NAMALWA (cell line): ENCODE measurements around the gene ACCS.

Experiments used
- DNase-seq: peaks from one replicate; pipeline ENCODE4 v3.0.0-alpha.2; 2015; ENCODE audit warnings: low spot score

Gene ACCS

DNA sequence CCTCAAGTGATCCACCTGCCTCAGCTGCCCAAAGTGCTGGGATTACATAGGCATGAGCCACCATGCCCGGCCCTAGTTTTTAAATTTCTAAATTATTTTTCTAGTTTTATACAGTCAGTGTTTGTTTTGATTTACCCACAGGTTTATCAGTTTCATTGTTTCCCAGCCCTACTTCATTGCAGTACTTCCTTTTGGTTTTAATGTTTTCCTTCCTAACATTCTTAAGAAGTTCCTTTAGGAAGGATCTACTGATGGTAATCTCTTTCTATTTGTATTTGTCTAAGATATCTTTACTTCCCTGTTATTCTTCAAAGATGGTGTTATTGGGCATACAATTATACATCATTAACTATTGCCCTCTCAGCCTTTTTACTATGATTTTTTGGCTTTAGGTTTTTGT, 24.5 kb downstream of the ACCS start:
- no peak for DNase-seq

DNA sequence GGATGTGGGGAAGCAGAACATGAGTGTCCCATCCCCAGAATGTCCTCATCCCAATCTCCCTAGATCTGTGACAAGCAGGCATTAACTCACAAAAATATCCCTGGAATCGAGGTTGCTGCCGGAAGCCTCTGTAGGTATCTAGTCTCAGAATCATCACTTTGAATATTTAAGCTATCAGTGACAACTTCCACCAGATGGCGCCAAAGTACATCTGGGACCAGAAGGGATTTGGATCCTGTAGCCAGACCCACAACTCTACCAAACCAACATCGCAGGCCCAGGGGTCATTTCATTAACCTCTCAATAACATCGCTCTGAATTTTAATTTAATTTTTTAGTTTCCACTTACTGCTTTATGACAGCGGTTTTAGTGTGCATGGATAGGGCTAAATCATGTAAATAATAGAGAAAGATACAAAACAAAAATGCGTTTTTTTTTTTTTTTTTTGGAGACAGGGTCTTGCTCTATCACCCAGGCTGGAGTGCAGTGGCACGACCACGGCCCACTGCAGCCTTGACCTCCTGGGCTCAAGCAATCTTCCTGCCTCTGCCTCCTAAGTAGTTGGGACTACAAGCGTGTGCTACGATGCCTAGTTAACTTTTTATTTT, 28.3 kb downstream of the ACCS start:
- peak; percentile 90 for DNase-seq

DNA sequence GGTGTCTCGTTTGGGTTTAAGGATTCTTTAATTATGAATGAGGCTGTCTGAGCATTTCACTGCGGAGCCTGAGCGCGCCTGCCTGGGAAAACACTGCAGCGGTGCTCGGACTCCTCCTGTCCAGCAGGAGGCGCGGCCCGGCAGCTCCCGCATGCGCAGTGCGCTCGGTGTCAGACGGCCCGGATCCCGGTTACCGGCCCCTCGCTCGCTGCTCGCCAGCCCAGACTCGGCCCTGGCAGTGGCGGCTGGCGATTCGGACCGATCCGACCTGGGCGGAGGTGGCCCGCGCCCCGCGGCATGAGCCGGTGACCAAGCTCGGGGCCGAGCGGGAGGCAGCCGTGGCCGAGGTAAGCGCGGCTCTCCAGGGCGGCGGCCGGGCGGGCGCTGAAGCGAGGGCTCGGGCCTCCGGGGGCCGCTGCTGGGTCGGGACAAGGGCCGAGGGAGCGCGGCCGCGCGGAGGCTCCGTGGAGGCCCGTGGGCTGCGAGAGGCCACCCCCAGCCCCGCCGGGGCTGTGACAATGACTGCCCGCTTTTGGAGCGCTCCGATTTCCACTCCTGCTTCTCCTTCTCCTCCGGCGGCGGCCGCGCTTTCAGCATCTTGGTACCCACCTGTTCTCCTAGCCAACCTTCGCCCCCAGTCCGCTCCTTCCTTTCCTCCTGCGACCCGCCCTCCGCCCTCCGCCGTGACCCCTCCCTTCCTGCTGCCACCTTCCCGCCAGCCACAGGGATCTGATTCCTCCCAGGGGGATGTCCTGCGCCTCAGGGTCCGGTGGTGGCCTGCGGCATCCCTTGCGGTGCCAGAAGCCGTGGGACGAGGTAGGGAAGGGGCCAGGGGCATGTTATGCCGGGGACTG, 29.7 kb downstream of the ACCS start, which contains the start of gene EXT2:
TSS of gene EXT2 (plus strand) at position 173 of the 854 bp plus-strand sequence. CDS start 12,035 bp downstream, outside the sequence.
- peak; percentile 86 for DNase-seq

DNA sequence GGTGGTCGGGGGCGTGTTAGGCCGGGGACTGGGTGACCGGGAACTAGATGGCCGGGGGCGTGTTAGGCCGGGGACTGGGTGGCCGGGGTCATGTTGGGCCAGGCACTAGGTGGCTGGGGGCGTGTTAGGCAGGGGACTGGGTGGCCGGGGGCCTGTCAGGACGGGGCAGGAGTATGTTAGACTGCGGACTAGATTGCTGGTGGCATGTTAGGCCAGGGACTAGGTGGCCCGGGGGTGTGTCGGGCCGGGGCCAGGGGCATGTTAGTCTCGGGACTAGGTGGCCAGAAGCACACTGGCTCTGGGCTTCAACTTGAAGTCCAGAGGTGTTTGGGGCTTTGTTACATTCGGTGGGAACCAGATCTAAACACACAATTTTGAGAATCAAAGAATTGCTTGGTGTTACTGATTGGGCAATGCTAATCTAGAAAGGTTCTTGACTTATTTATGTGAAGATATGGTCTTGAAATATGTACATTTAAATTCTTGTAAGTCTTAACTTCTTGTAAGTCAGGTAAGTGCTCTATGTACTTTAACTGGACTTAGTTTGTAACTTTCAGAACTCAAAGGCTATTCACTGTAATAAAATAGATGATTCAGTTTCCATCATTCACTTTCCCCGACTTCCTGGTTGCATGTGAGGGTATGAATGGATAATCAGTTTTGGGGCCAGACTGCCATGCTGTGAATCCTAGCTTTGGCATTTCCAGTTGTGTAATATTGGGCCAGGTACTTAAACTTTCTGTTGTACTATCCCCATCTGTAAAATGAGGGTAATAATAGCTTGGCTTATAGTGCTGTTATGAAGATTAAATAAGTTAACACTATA, 30.5 kb downstream of the ACCS start:
- peak; percentile 6 for DNase-seq

DNA sequence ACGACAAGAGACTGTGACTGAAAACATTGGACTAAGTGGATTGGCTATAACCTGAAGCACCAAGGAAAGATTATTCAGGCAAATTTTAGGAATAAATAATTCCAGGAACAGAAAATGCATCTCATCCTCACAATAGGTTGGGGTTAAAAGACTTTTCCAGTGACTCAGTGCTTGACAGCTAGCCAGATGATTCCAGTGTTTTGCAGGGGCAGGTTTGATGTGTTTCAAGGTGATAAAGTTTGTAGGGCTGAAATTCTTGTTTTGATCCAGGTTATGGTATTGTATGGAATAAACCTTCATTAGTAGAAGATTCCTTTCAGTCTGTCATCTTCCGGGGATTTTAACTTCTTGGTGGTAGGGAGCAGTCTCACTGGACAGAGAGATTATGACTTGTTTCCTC, 31.8 kb downstream of the ACCS start:
- no peak for DNase-seq

DNA sequence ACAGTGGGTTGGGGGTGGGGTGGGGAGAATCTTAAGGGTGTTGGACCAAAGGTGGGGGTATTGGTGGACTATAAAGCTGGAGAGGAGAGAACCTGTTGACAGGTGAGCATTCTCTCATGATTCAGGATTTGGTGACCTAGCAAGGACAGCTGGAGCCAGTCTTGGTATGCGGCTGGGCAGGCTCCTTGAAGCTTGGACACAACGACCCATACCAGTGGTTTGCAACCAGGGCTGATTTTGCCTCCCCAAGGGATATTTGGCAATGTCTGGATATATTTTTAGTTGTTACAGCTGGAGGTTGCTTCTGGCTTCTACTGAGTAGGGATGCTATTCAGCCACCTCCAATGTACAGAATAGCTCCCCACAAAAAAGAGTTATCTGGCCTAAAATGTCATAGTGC, 35.0 kb downstream of the ACCS start:
- no peak for DNase-seq

DNA sequence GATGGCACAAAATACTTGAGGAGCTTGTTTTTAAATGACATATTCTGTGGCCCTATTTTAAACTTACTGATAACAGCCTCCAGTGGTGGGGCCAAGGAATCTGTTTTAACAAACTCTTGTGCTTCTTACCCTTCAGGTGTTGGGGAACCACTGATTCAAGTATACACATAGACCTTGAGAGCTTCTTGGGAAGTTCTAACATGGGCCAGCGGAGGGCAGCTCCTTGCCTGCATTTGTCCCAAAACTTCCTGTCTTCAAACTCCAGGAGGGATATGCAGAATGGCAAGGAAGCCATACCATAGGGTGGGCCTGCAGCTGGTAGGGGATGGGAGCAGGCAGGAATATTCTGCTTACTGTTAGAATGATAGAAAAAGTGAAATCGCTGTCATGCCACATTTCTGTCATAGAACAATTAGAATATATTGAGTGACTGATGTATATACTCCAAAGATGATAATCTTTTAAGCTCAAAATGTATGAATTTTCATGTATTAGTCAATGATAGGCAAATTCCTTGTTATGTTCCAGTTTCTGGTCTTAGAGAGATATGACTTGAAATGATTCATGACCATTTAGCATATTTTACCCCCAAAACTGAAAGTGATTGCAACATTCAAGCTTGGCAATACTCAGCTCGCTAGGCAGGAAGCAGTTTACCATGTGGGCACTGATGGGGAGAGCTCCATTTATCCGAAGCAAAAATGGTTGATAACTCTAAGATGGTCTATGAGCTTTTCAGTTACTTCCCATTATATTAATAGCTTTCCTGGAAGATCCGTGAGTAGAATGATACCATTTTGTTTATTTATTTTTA, 38.6 kb downstream of the ACCS start:
- DNase-seq: no peak

DNA sequence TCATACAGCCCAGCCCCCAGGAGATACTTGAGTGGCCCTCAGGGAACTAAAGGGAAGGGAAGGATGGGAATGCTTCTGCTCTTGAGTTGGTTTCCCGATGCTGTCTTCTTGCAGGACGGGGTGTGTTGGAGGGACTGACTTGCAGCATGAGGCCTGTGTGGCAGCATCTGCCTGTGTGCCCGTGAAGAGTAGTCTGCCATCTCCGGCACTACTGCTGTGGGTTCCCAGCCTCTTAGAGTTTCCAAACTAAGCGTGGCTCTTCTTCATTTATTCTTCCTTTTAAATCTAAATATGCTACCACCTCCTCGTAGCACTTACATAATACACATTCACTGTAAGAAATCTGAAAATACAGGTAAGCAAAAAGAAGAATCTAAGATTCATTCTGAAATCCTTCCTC, 42.2 kb downstream of the ACCS start:
- no peak for DNase-seq

DNA sequence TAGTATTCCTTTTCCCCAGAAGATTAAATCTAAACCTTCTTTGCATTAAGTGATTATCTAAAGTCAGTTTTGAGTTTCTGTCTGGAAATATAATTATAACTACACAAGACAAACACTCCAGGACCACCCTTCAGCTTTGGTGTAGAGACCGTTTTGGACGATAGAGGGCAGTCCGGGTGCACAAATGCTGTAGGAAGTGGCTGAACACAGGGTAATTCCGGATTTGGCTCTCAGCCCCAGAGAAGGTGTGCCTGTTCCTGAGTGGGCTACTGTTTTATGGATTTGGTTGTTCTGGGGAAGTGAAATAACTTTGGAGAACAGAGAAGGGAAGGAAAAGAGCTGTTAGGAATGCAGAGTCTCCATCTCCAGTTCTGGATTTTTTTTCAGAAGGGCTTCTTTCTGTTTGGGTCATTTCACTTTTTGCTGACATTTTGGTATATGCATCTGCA, 44.2 kb downstream of the ACCS start:
- peak; percentile 81 for DNase-seq

DNA sequence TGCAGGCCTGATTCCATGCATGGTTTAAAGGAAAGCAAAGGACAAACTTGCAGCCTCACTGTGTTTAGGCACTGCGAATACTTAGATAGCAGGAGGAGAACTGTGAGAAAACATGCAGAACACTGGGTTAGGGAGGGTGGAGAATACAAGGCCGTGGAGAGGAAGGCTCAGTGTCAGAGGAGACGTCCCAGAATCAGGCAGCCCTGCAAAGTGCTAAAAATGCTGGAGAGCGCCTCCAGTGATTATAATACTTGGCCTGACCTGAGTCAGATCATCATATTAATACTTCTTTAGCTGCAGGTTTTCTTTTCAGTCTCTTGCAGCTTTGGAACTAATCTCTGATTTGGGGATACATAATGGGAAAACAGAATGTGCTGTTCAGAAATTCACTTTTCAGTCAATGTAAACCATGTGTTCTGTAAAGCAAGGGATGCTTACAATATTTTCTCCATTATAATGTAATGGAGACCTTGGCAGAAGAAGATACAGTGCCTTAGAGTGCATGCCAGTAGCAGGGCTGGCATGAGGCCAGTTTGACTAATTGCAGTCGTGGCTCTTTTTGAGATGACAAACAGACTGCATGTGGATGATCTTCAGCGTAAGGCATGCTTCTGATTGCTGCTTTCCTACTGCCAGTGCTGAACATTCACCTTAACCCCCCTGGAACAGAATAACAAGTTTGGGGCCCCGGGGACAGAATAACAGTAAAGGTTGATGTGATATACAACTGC, 46.2 kb downstream of the ACCS start:
- no peak for DNase-seq

DNA sequence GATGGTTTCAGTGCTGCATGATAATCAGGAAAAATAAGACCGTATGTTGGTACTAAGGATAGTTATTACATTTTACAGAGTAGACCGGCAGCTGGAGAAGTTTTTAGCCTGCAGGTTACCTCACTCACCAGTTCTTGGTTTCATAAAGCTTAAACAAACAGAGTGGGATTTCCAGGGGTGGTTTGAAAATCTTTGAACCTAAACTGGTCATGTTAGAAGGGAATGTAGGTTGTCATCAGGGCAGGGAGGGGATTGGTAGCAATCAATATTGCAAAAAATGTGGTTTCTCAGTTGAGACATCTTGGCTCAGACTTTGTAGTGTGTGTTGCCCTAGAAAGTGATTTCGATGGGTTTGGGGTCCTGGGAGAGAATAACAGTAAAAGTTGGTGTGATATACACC, 46.9 kb downstream of the ACCS start:
- no peak for DNase-seq

DNA sequence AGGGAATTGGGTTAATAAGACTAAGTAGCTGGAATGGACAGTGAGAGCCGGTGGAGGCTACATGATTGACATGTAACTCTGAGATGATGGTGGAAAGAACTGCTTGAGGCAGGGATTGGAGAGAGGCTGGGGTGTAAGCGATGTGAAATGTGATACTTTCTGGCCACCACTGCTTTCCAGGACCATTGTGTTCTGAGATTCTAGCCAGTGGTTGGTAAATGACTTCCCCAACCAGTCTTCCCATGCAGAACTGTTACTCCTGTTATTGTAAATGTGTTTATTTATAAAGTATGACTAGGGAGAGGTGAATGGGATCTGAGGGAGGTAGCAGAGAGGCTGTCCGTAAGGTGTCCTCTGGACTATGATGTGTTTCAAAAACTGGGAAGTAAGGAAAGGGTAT, 47.5 kb downstream of the ACCS start:
- DNase-seq: no peak

DNA sequence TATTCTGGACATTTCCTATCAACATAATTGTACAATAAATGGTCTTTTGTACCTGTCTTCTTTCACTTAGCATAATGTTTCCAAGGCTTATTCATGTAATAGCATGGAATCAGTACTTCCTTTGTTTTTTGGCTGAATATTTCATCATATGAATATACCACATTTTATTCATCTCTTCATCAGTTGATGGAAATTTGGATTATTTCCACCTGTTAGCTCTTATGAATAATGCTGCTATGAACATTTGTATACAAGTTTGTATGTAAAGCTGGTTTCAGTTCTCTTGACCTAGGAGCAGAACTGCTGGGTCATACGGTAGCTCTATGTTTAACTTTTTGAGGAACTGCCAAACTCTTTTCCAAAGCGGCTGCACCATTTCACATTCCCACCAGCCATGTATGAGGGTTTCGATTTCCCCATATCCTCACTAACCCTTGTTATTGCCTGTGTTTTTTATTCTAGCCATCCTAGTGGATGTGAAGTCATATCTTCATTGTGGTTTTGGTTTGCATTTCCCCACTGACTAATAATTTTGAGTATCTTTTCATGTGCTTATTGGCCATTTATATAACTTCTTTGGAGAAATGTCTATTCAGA, 50.3 kb downstream of the ACCS start:
- no peak for DNase-seq

DNA sequence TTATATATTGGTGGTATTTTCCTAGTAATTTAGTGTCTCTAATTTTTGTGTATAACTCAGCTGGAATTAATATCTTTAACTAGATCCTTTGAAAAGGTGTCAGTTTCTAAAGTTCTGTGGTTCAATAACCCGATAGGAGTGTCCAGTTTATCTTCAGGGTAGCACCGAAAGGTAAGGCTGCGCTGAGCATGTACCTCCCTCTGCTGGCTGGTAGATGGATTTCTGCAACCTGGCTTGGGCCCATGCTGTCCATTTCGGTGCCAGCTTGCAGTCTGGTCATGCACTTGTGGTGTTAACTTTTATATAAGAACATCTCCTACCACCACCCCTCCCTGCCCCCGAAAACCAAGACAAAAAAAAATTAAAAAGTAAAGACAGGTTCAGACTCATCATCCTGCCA, 54.1 kb downstream of the ACCS start:
- DNase-seq: no peak

DNA sequence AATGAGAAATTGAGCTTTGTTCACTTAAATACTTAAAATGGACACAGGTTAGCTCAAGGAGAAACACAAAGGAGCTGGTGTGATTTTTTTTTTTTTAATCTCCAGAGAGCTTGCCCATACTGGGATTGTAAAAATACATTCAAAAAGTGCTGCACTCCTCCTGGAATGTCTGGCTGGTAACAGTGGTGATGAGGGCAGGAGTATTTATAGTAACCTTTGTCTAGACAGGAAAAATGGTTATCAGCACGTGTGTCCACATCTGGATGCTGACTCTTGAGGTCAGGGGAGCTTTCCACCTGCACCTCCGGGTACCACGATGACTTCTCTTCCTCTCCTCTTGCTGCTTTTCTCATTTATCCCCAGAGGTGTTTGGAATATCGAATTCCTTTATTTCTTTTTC, 59.5 kb downstream of the ACCS start:
- no peak for DNase-seq

DNA sequence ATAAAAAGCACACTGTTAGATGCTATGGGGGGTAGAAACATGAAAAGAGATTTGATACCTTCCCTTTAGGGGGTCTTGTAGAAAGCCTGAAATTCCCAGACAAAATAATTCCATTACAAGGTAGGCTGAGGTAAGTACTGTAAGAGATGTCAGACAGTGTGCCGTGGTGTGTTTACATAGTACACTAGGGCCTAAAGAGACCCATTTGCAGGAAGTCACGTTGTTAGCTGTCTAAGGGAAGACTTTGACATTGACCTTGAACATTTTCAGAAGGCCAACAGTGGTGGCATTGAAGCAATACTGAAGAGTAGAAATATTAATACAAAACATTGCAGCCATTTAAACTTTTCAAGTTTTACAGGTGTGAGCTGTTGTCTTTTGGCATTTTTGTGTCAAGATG, 60.2 kb downstream of the ACCS start:
- no peak for DNase-seq

DNA sequence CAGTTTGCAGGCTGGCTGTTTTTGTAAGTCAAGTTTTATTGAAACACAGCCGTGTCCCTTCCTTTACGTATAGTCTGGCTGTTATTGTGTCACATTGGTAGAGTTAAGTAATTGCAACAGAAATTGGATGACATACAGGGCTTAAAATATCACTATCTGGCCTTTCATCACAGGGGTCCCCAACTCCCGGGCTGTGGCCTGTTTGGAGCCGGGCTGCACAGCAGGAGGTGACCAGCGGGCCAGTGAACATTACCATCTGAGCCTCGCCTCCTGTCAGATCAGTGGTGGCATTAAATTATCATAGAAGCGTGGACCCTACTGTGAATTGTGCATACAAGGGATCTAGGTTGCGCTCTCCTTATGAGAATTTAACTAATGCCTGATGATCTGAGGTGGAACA, 61.1 kb downstream of the ACCS start:
- DNase-seq: no peak

DNA sequence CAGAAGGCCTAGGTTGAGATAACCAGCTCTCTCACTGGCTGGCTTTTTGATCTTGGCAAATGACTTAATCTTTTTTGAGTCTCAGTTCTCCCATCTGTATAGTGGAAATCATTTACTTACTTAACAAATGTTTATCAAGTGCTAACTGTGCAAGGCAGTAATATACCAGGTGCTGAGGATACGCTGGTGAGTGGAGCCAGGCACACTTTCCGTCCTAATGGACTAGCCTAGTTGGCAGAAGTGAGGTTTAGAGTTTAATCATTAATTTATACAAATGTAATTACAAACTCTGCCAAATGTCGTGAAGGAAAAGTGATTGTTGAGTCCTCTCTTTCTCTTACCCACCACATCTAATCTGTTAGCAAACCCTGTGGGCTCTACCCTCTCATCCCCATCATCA, 62.7 kb downstream of the ACCS start:
- DNase-seq: no peak

DNA sequence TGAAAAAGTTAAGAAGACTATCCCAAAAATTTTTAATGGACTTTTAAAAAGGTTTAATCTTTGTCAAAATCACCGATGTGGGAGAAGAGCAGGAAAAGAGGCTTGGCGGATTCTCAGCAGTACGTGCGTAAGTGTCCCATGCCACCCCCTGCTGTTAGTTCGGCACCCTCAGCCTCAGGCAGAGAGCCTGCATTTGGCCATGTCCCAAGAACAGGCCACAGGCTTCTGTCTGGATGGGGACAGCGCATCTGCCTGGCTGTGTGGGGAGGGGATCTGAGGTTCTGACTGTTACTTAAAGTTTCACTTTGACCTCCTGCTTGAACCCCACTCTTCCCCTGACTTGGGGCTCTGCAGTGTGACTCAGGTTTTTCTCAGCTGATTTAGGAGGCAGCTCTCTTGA, 64.7 kb downstream of the ACCS start:
- no peak for DNase-seq

DNA sequence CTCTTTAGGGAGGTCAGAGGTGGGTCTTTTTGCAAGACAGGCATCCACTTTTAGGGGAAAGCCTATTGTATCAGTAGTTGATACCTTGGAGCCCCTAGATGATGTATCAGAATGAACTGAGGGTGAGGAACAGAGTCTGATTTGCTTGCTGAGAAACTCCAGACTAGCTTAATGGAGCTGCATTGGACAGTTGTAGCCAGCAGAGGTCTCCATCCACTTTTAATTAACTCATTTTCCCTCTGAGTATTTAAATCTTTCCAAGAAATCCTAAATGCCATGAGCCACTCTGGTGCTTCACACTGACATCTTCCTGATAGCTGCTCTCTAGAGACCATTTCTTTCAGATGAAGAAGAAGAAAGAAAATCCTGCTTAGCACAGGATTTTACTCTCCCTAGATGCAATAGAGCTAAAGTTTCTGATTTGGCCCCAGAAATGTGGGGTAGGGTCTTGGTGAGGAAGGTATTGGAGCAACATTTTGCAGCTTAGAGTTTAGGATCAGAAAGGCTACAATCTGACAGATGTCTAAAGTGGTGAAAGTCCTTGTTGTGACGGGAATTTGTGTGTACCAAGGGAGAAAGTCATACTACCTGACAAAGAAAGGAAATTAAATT, 67.4 kb downstream of the ACCS start:
- peak; percentile 19 for DNase-seq
